ENCODE measurements around the gene C19orf33.
"Not testable (repeated sequence)": the region's sequence is repeated elsewhere in the genome, so short reads cannot be mapped to it uniquely, and the experiment has no call there.

The C19orf33 gene

DNA sequence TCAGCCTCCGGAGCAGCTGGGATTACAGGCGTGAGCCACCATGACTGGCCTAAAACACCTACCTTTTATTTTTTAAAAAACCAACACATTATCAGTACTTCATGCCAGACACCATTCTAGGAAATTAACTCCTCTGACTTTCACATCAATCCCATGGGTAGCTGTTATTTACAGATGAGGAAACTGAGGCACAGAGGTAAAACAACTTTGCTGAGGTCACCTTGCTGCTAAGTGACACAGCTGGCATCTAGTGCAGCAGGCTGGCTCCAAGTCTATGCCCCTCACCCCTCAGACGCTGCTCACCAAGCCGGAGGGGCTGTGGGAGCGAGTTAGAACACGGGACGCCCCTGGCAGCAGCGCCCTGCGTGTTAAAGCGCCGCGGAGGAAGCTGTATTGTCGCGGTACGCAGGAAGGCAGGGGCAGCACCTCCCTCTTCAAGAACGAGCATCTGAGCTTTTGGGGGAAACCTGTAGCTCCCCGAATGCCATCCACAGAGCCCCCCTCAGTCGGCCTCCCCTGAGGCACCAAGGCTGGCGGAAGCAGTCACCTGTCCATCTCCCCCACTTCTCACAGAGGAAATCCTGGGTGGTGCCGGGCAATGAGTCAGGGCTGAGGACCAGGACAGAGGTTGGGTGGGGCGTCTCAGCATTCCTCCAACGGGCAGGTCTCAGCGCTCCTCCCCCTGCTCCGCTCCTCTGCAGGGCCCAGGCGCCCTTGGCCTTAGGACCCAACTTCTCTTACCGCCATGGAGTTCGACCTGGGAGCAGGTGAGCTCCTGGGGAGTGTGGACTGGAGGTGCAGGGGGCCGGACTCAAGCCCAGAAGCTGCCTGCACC, at the start of gene C19orf33:
C19orf33 (plus strand) TSS at position 735 of the 835 bp plus-strand sequence; CDS start at position 746, 11 bp downstream.
- Histone ChIP-seq H3K4me1 (ENCODE audit: control insufficient read depth in 1 of 2, insufficient read depth in 1 of 2, low read depth in 1 of 2, low read length in 1 of 2) (no peaks in the 10 kb centered on the region), H3K9me3 (no peaks in the 10 kb centered on the region), H3K27ac (no peak within 1 kb of the TSS), H3K36me3 (peaks cover 52% of the 10 kb centered on the region), H3K4me3 (ENCODE audit: low read depth in 1 of 2, low read length in 1 of 2) (no peak within 1 kb of the TSS), H3K27me3 (no peaks in the 10 kb centered on the region)
- TF ChIP-seq, protein P1, sequence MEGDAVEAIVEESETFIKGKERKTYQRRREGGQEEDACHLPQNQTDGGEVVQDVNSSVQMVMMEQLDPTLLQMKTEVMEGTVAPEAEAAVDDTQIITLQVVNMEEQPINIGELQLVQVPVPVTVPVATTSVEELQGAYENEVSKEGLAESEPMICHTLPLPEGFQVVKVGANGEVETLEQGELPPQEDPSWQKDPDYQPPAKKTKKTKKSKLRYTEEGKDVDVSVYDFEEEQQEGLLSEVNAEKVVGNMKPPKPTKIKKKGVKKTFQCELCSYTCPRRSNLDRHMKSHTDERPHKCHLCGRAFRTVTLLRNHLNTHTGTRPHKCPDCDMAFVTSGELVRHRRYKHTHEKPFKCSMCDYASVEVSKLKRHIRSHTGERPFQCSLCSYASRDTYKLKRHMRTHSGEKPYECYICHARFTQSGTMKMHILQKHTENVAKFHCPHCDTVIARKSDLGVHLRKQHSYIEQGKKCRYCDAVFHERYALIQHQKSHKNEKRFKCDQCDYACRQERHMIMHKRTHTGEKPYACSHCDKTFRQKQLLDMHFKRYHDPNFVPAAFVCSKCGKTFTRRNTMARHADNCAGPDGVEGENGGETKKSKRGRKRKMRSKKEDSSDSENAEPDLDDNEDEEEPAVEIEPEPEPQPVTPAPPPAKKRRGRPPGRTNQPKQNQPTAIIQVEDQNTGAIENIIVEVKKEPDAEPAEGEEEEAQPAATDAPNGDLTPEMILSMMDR (IDR thresholded peaks at IDR 0.05) = no peak

- H3K27me3 ChIP-seq = peaks cover 92% of the 10 kb centered on the region
- no peak overlapping the region for H3K4me3 ChIP-seq (ENCODE audit: low read depth in 1 of 2, low read length in 1 of 2)
- TF ChIP-seq, protein P1 (IDR thresholded peaks at IDR 0.05) = no peak
- peaks cover 0 to 5% of the 10 kb centered on the region in 2 experiments for H3K4me1 ChIP-seq (ENCODE audit: control insufficient read depth in 1 of 2, insufficient read depth in 1 of 2, low read depth in 1 of 2, low read length in 1 of 2)
- no peak overlapping the region for H3K27ac ChIP-seq
- no peaks in the 10 kb centered on the region for H3K36me3 ChIP-seq
- no peaks in the 10 kb centered on the region for H3K9me3 ChIP-seq
Observed at GRCh38 chr19:38255383-38256014, 48.6 kb upstream of the C19orf33 start.

- not testable (repeated sequence) for H3K4me3 ChIP-seq (ENCODE audit: low read depth in 1 of 2, low read length in 1 of 2); H3K9me3 ChIP-seq; H3K27ac ChIP-seq; H3K36me3 ChIP-seq
- peaks cover 32% of the 10 kb centered on the region for H3K27me3 ChIP-seq
- peaks cover 32 to 39% of the 10 kb centered on the region in 2 experiments for H3K4me1 ChIP-seq (ENCODE audit: control insufficient read depth in 1 of 2, insufficient read depth in 1 of 2, low read depth in 1 of 2, low read length in 1 of 2)
Observed at GRCh38 chr19:38261942-38262341, 42.1 kb upstream of the C19orf33 start.

DNA sequence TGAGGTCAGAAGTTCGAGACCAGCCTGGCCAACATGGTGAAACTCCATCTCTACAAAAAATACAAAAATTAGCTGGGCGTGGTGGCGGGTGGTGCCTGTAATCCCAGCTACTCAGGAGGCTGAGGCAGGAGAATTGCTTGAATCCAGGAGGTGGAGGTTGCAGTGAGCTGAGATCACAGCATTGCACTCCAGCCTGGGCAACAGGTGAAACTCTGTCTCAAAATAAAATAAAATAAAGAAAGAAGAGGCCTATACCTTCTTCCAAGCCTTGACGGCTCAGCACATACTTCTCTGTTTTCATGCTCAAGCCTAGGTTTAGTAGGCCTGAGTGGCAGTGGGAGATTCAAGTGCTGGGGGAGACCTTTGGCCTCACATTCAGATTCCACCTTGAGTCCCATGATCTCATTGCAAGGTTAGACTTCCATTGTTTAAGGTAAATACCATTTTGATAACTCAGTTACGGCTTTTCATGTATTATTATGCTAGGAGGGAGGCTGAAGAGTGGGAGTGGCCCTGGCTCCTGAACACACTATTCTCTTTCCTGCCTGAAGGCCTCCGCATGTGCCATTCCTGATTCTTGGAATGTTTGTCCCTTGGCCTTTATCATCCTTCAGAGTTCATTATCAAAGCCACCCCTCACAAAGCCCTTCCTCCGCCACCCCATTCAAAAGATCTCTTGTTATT, 41.3 kb upstream of the C19orf33 start:
- H3K9me3 ChIP-seq = no peaks in the 10 kb centered on the region
- H3K36me3 ChIP-seq = no peaks in the 10 kb centered on the region
- H3K27me3 ChIP-seq = peaks cover 24% of the 10 kb centered on the region
- no peak overlapping the region for H3K4me3 ChIP-seq (ENCODE audit: low read depth in 1 of 2, low read length in 1 of 2)
- peaks cover 39 to 47% of the 10 kb centered on the region in 2 experiments for H3K4me1 ChIP-seq (ENCODE audit: control insufficient read depth in 1 of 2, insufficient read depth in 1 of 2, low read depth in 1 of 2, low read length in 1 of 2)
- peak overlapping the region; percentile 87 for H3K27ac ChIP-seq
- TF ChIP-seq, protein P1 (IDR thresholded peaks at IDR 0.05) = no peak

GRCh38 chr19:38263689-38264485, 40.2 kb upstream of the C19orf33 start:
- H3K4me1 ChIP-seq (ENCODE audit: control insufficient read depth in 1 of 2, insufficient read depth in 1 of 2, low read depth in 1 of 2, low read length in 1 of 2) = peaks cover 41 to 54% of the 10 kb centered on the region in 2 experiments
- no peaks in the 10 kb centered on the region for H3K36me3 ChIP-seq
- TF ChIP-seq, protein P1 (IDR thresholded peaks at IDR 0.05) = peak; percentile 8
- H3K27ac ChIP-seq = peak overlapping the region; percentile 87
- no peaks in the 10 kb centered on the region for H3K9me3 ChIP-seq
- peaks cover 12% of the 10 kb centered on the region for H3K27me3 ChIP-seq
- H3K4me3 ChIP-seq (ENCODE audit: low read depth in 1 of 2, low read length in 1 of 2) = peak overlapping the region; percentile 73 to 89
